Measurements from ENCODE around the gene CEP350. TPM values are rescaled to one million over a fixed set of nuclear protein-coding genes. Genes with fewer than 3 reads are reported as not detected.
A peak's percentile ranks its signal among the peaks of the same experiment; 100 is the strongest.

Gene CEP350
- total RNA-seq, 1 donor from 2014 or later, result 53.0 TPM

GRCh38 chr1:180152588-180152987 lies 198.0 kb downstream of the CEP350 start:
- no peak for TF ChIP-seq POLR2AphosphoS5 (IDR thresholded peaks at IDR 0.05; ENCODE audit: insufficient read depth in 1 of 2, low read depth in 1 of 2)
- TF ChIP-seq CTCF (IDR thresholded peaks at IDR 0.05), result no peak
- TF ChIP-seq POLR2A (IDR thresholded peaks at IDR 0.05), result no peak
- DNase-seq (ENCODE audit: extremely low spot score in 2 of 2), result peak; percentile 28 to 65
- Histone ChIP-seq H3K27me3 (no peaks in the 10 kb centered on the region), H3K36me3 (no peaks in the 10 kb centered on the region), H3K27ac (no peak overlapping the region), H3K9me3 (no peaks in the 10 kb centered on the region), H3K4me1 (peaks cover 31% of the 10 kb centered on the region), H3K4me3 (no peak overlapping the region)
- intact Hi-C loops (cut with DNase I), result loop anchor here (10.0 kb wide), 1 partner anchor 268 kb away; the partner anchor contains the start of gene TOR1AIP1

GRCh38 chr1:180153032-180153431 lies 198.4 kb downstream of the CEP350 start:
- no peak overlapping the region for H3K27ac ChIP-seq
- H3K27me3 ChIP-seq, result no peaks in the 10 kb centered on the region
- no peak overlapping the region for H3K4me3 ChIP-seq
- H3K9me3 ChIP-seq, result no peaks in the 10 kb centered on the region
- intact Hi-C loops (cut with DNase I), result loop anchor here (10.0 kb wide), 1 partner anchor 268 kb away; the partner anchor contains the start of gene TOR1AIP1
- DNase-seq (ENCODE audit: extremely low spot score in 2 of 2), result peak; percentile 31 to 82
- no peak for TF ChIP-seq POLR2A (IDR thresholded peaks at IDR 0.05)
- no peak for TF ChIP-seq CTCF (IDR thresholded peaks at IDR 0.05)
- no peak for TF ChIP-seq POLR2AphosphoS5 (IDR thresholded peaks at IDR 0.05; ENCODE audit: insufficient read depth in 1 of 2, low read depth in 1 of 2)
- H3K4me1 ChIP-seq, result peaks cover 36% of the 10 kb centered on the region
- no peaks in the 10 kb centered on the region for H3K36me3 ChIP-seq

GRCh38 chr1:180154003-180154324 lies 199.4 kb downstream of the CEP350 start:
- TF ChIP-seq POLR2AphosphoS5 (IDR thresholded peaks at IDR 0.05; ENCODE audit: insufficient read depth in 1 of 2, low read depth in 1 of 2) (no peak), POLR2A (IDR thresholded peaks at IDR 0.05) (no peak), CTCF (IDR thresholded peaks at IDR 0.05) (no peak)
- intact Hi-C loops (cut with DNase I), result loop anchor here (10.0 kb wide), 1 partner anchor 269 kb away; the partner anchor contains the start of gene TOR1AIP1
- DNase-seq (ENCODE audit: extremely low spot score in 2 of 2), result peak in 1 of 2 donors; percentile 67
- Histone ChIP-seq H3K27ac (peak overlapping the region; percentile 83), H3K4me3 (peak overlapping the region; percentile 72 to 91), H3K9me3 (no peaks in the 10 kb centered on the region), H3K27me3 (no peaks in the 10 kb centered on the region), H3K4me1 (peaks cover 42% of the 10 kb centered on the region), H3K36me3 (no peaks in the 10 kb centered on the region)

- peaks cover 42% of the 10 kb centered on the region for H3K4me1 ChIP-seq
- H3K4me3 ChIP-seq, result peak within 1 kb of the TSS; percentile 72 to 91
- peak; percentile 92 to 96 for DNase-seq (ENCODE audit: extremely low spot score in 2 of 2)
- intact Hi-C loops (cut with DNase I), result loop anchor here (10.0 kb wide), 1 partner anchor 270 kb away; the partner anchor contains the start of gene TOR1AIP1
- peak; percentile 57 to 86 for TF ChIP-seq POLR2AphosphoS5 (IDR thresholded peaks at IDR 0.05; ENCODE audit: insufficient read depth in 1 of 2, low read depth in 1 of 2)
- TF ChIP-seq POLR2A (IDR thresholded peaks at IDR 0.05), result peak in 1 of 2 donors; percentile 88
- peak in 1 of 3 experiments; percentile 4 for TF ChIP-seq CTCF (IDR thresholded peaks at IDR 0.05)
- H3K36me3 ChIP-seq, result no peaks in the 10 kb centered on the region
- peak within 1 kb of the TSS; percentile 83 for H3K27ac ChIP-seq
- no peaks in the 10 kb centered on the region for H3K27me3 ChIP-seq
- H3K9me3 ChIP-seq, result no peaks in the 10 kb centered on the region
Measured at GRCh38 chr1:180154325-180155181, 199.9 kb downstream of the CEP350 start, which contains the start of gene QSOX1. QSOX1 (plus strand) TSS chr1:180154869; CDS start chr1:180154908, 39 bp downstream.
